Measurements from ENCODE around the gene BCL2. TPM values are rescaled to one million over a fixed set of nuclear protein-coding genes. Genes with fewer than 3 reads are reported as not detected.

BCL2 gene
- total RNA-seq, 1 experiment from 2014 or later: 1.3 TPM

DNA sequence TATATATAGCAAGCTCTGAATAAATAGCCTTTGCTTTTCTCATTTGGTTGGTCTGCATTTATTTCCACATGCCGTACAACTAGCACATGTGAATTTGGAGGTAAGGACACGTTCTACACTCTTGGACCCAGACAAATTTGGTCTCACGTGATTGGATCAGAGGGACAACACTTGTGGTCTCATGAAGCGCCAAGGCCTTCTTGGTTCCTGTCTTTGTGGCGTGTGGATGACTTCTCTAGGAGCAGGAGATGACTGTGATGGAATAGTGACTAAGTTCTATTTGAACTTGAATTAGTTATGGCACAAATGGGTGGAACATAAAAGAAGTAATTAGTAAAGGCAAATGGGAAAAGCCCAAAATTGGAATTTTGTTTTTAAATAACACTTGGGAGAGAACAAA, 206.9 kb downstream of the BCL2 start:
- no peak overlapping the region for H4K91ac ChIP-seq (ENCODE audit: insufficient read length, low read depth, low read length)
- Mint-ChIP-seq H3K27me3 (ENCODE audit: low read depth) (peaks cover 3% of the 10 kb centered on the region), H3K36me3 (ENCODE audit: insufficient read depth in 1 of 3, low read depth in 3 of 3) (no peaks in the 10 kb centered on the region), H3K4me3 (no peak overlapping the region), H3K4me1 (peaks cover 0 to 3% of the 10 kb centered on the region in 2 experiments; a peak in 1 of 4 replicates), H3K9me3 (no peaks in the 10 kb centered on the region), H3K27ac (no peak overlapping the region)
- H3K79me2 ChIP-seq (ENCODE audit: insufficient read depth, low read length): no peaks in the 10 kb centered on the region; the same call in 1 of the 2 replicates
- WGBS (ENCODE audit: extremely low coverage, insufficient read length, low lambda C conversion rate): no CpG with 5 or more reads among the region's 5 CpGs
- no peaks in the 10 kb centered on the region for H4K20me1 ChIP-seq (ENCODE audit: control insufficient read depth, insufficient read depth, insufficient read length)
- H3K79me1 ChIP-seq (ENCODE audit: insufficient read depth, low read depth, low read length, poor library complexity, severe bottlenecking): no peaks in the 10 kb centered on the region
- H2BK120ac ChIP-seq (ENCODE audit: low read depth, low read length, poor library complexity, severe bottlenecking): no peak overlapping the region
- H3K23me2 ChIP-seq (ENCODE audit: insufficient read length, low read depth, low read length, poor library complexity, severe bottlenecking): no peaks in the 10 kb centered on the region
- no peak overlapping the region for H2AFZ ChIP-seq (ENCODE audit: low read length)
- TF ChIP-seq, protein P1, sequence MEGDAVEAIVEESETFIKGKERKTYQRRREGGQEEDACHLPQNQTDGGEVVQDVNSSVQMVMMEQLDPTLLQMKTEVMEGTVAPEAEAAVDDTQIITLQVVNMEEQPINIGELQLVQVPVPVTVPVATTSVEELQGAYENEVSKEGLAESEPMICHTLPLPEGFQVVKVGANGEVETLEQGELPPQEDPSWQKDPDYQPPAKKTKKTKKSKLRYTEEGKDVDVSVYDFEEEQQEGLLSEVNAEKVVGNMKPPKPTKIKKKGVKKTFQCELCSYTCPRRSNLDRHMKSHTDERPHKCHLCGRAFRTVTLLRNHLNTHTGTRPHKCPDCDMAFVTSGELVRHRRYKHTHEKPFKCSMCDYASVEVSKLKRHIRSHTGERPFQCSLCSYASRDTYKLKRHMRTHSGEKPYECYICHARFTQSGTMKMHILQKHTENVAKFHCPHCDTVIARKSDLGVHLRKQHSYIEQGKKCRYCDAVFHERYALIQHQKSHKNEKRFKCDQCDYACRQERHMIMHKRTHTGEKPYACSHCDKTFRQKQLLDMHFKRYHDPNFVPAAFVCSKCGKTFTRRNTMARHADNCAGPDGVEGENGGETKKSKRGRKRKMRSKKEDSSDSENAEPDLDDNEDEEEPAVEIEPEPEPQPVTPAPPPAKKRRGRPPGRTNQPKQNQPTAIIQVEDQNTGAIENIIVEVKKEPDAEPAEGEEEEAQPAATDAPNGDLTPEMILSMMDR (conservative IDR thresholded peaks at IDR 0.05): no peak
- H3K4ac ChIP-seq (ENCODE audit: low read depth, low read length): no peak overlapping the region
- H3K4me2 ChIP-seq (ENCODE audit: insufficient read depth, insufficient read length, low read length): no peak overlapping the region
- no peak overlapping the region for H3K18ac ChIP-seq (ENCODE audit: insufficient read length, low read depth, low read length)
- H3K23ac ChIP-seq (ENCODE audit: insufficient read length, low read depth, low read length): no peak overlapping the region
- H2BK15ac ChIP-seq (ENCODE audit: low read depth, low read length): no peak overlapping the region
- H3K27ac ChIP-seq (ENCODE audit: insufficient read length, low read depth, low read length): no peak overlapping the region
- H4K5ac ChIP-seq (ENCODE audit: insufficient read length, low read depth, low read length): no peak overlapping the region
- no peak overlapping the region for H2AK5ac ChIP-seq (ENCODE audit: insufficient read length, low read length)
- H3K27me3 ChIP-seq (ENCODE audit: insufficient read depth, low read length): no peaks in the 10 kb centered on the region
- H4K8ac ChIP-seq (replicated peaks; ENCODE audit: insufficient read length, low read depth, low read length): no peak overlapping the region
- no peak overlapping the region for H3T11ph ChIP-seq (ENCODE audit: low read length)
- no peak overlapping the region for H2BK12ac ChIP-seq (ENCODE audit: insufficient read length, low read depth, low read length)
- no peak for DNase-seq
- no peak overlapping the region for H3K56ac ChIP-seq (ENCODE audit: insufficient read length, low read depth, low read length)
- no peaks in the 10 kb centered on the region for H3K9me3 ChIP-seq (ENCODE audit: control insufficient read depth, low read depth, low read length)
- H2BK5ac ChIP-seq (ENCODE audit: insufficient read length, low read length): no peak overlapping the region
- no peak overlapping the region for H2BK20ac ChIP-seq (ENCODE audit: low read depth, low read length, poor library complexity, severe bottlenecking)
- no peaks in the 10 kb centered on the region; the same call in 1 of the 2 replicates for H3K4me1 ChIP-seq (ENCODE audit: insufficient read depth, low read length)
- H3K14ac ChIP-seq (ENCODE audit: insufficient read depth, low read length): no peak overlapping the region
- no peak overlapping the region for H3K9ac ChIP-seq (ENCODE audit: extremely low read depth, insufficient read length, low read length)

Data from H9 (cell line).